GM12865 (cell line): ENCODE results near the gene WASF3.

Experiments
- DNase-seq: peaks from one replicate; pipeline ENCODE4 v3.0.0; 2010; ENCODE audit warnings: low read depth
- H3K4me3 ChIP-seq: 2 replicates; pipeline ENCODE4 v1.5.1; 2011; ENCODE audit warnings: mild to moderate bottlenecking, low read depth, low read length, control low read depth
- CTCF ChIP-seq: IDR thresholded peaks from 2 replicates; pipeline ENCODE4 v1.5.1; 2011; ENCODE audit warnings: low read length, control low read depth, low read depth, inconsistent platforms; ENCODE audit not compliant: insufficient read depth; ENCODE audit errors: missing control alignments

Gene WASF3

GRCh38 chr13:26557051-26557392 is 461 bp upstream of the WASF3 start:
- no peak for TF ChIP-seq CTCF
- no peak for DNase-seq
- H3K4me3 ChIP-seq: no peak overlapping the region

GRCh38 chr13:26558074-26558805 is 757 bp downstream of the WASF3 start:
- no peak for DNase-seq
- H3K4me3 ChIP-seq: no peak overlapping the region
- TF ChIP-seq CTCF: no peak

- H3K4me3 ChIP-seq: no peak overlapping the region
- DNase-seq: no peak
- no peak for TF ChIP-seq CTCF
Measured at GRCh38 chr13:26558987-26559386, 1.5 kb downstream of the WASF3 start.

- no peak for TF ChIP-seq CTCF
- no peak overlapping the region for H3K4me3 ChIP-seq
- DNase-seq: no peak
Measured at GRCh38 chr13:26560456-26560855, 3.0 kb downstream of the WASF3 start.

- H3K4me3 ChIP-seq: no peak overlapping the region
- TF ChIP-seq CTCF: no peak
- no peak for DNase-seq
Measured at GRCh38 chr13:26561067-26561466, 3.6 kb downstream of the WASF3 start.

- no peak for TF ChIP-seq CTCF
- no peak overlapping the region for H3K4me3 ChIP-seq
- DNase-seq: no peak
Measured at GRCh38 chr13:26561651-26562511, 4.4 kb downstream of the WASF3 start.

GRCh38 chr13:26562512-26562890 is 5.0 kb downstream of the WASF3 start:
- no peak overlapping the region for H3K4me3 ChIP-seq
- TF ChIP-seq CTCF: no peak
- no peak for DNase-seq
